ENCODE results near the gene SNX20.

DNA sequence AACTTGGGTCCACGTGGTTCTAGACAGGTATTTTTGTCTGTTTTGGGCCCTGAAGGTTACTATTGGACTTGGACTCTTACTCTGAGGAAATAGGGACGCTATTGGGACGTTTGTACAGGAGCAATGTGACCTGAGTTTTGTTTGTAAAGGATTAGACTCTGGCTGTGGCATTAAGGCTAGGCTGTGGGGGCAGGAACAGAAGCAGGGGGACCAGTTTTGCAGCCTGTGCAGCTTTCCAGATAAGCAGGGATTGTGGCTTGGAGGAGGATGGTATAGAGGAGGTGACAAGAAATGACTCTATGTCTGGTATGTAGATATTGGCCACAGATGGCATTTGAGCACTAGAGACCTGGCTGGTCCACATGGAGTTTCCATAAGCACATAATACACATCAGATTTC lies 25.1 kb upstream of the SNX20 start:
- TF ChIP-seq, protein P1, sequence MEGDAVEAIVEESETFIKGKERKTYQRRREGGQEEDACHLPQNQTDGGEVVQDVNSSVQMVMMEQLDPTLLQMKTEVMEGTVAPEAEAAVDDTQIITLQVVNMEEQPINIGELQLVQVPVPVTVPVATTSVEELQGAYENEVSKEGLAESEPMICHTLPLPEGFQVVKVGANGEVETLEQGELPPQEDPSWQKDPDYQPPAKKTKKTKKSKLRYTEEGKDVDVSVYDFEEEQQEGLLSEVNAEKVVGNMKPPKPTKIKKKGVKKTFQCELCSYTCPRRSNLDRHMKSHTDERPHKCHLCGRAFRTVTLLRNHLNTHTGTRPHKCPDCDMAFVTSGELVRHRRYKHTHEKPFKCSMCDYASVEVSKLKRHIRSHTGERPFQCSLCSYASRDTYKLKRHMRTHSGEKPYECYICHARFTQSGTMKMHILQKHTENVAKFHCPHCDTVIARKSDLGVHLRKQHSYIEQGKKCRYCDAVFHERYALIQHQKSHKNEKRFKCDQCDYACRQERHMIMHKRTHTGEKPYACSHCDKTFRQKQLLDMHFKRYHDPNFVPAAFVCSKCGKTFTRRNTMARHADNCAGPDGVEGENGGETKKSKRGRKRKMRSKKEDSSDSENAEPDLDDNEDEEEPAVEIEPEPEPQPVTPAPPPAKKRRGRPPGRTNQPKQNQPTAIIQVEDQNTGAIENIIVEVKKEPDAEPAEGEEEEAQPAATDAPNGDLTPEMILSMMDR (IDR thresholded peaks at IDR 0.05), result no peak
- no peak for TF ChIP-seq POLR2A (IDR thresholded peaks at IDR 0.05)
